HG03066 (cell line): ENCODE data around the gene GABARAPL2.
A peak's percentile ranks its signal among the peaks of the same experiment; 100 is the strongest.
"Not testable (repeated sequence)": the region's sequence is repeated elsewhere in the genome, so short reads cannot be mapped to it uniquely, and the experiment has no call there.

ENCODE experiments used
- ATAC-seq: cut with Tn5 transposase; IDR thresholded peaks from one replicate; pipeline ENCODE4 v1.9.1; 2021; ENCODE audit warnings: low read depth; ENCODE audit not compliant: unreplicated experiment

The GABARAPL2 gene

GRCh38 chr16:75589306-75589705 is 23.1 kb downstream of the GABARAPL2 start:
- ATAC-seq = no peak

GRCh38 chr16:75590920-75591843 is 25.0 kb downstream of the GABARAPL2 start:
- no peak for ATAC-seq

- ATAC-seq = not testable (repeated sequence)
These were observed 25.7 kb downstream of the GABARAPL2 start for GRCh38 chr16:75591927-75592326.

- no peak for ATAC-seq
These were observed 27.1 kb downstream of the GABARAPL2 start for GRCh38 chr16:75593308-75593707.

DNA sequence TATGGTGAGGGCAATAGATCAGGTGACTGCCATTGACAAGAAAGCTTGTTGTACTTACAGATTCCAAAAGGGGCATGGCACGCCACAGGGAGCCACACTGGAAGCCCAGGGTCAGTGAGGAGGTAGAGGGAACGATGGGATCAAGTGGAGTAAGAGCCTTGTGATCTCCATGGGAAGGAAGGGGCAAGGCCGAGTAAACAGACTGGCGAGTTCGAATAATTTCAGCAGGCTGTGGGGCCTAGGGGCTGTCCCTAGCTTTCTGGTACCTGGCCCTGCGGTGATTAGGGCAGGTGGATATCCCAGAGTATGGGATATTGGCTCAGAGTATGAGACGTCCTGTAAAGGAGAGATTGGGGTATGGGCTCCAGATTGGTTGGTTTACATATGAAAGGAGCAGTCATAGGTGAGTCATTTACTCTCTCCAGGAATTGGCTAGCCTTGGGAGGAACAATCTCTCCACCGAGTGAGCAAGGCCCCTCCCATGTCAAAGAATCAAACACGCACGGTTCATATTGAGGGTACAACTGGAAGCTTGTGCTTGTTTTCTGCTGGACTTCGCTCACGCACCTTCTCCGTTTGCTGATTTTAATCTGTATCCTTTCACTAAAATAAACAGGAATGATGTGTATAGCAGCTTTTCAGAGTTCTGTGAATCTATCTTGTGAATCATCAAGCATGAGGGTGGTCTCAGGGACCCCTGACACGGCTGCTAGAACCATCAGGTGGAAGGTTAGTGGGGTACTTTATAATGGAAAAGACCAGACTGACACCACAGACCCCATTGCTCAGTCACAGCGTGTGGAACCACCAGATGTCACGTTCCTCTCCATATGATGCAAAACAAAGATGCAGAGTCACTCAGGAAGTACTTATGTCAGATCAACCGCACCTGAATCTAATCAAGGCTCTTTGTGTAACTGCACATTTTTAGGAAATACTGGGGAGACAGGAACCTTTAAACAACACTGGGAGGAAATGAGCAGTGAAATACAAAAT is 27.9 kb downstream of the GABARAPL2 start:
- ATAC-seq = no peak

DNA sequence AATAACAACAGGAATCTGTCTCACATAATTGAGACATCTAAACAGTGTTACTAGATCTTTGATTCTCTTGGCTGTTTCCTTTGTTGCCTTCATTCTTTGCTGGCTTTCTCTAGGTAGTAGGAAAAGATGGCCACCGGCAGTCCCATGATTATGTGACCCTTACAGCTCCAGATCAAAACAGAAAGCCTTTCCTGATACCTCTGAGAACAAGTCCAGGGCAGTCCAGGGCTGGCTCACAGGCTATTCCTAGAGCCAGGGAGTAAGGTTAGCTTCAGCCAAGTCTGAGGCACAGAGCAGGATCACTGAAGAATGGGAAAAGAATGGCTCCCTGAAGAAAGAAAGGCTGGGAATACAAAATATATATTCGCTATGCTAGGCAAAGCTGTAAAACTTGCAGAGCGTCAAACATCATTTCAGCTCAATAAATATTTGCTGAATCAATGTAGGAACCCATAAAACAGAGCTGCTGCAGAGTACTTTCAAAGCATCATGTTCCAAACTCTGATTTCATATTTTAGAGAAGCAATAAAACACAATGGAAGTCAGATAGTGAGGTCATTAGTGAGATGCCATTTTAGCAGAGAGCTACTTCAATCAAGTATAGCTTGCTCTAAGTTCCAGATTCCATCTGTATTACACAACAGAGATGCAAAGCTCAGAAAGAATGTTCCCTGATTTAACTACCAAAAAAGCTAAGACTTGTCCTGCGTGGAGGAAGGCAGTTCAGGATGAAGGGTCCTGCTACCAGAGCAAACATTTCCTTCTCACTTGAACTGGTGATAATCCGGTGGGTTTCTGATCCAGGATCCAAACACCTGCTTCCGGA is 33.5 kb downstream of the GABARAPL2 start:
- ATAC-seq = no peak

GRCh38 chr16:75603241-75603640 is 37.1 kb downstream of the GABARAPL2 start:
- ATAC-seq = no peak

GRCh38 chr16:75606507-75606906 is 40.3 kb downstream of the GABARAPL2 start:
- no peak for ATAC-seq

DNA sequence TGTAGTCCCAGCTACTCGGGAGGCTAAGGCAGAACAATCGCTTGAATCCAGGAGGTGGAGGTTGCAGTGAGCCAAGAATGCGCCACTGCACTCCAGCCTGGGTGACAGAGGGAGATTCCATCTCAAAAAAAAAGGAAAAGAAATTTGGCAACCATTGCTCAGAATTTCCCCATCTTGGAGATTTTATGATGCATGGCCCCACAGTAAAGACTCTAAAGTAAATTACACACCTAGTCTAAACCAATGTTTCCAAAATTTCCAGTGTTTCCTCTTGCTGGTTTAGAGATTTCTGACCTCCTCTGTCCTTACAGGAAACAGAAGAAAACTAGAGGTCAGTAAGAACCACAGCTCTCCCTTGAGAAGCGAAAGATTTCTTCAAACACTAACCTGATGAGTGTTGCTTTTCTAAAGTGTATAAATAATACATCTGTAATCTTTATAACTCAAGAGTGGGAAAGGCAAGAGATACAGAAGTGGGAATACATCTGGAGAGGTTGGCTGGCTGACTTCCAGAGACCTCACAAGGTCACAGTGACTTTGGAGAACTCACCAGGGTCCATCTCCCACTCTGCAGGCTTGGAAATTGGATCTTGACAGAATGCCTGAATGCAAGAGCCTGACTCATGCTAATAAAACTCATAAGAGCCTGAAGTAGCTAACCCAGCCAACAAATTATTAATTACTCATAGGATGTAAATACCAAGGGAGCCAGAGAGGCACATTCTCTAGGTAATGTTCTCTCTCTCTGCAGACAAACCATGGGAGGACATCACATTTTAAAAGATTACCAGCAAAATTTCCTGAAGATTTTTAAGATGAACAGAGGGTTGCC is 48.1 kb downstream of the GABARAPL2 start:
- ATAC-seq = no peak

GRCh38 chr16:75615619-75616018 is 49.4 kb downstream of the GABARAPL2 start:
- no peak for ATAC-seq

- no peak for ATAC-seq
These were observed 50.4 kb downstream of the GABARAPL2 start for GRCh38 chr16:75616521-75617010.

GRCh38 chr16:75617121-75617520 is 50.9 kb downstream of the GABARAPL2 start:
- no peak for ATAC-seq

GRCh38 chr16:75618780-75619179 is 52.6 kb downstream of the GABARAPL2 start:
- no peak for ATAC-seq

- ATAC-seq = no peak
These were observed 54.4 kb downstream of the GABARAPL2 start for GRCh38 chr16:75620326-75621169.

GRCh38 chr16:75621170-75621477 is 54.9 kb downstream of the GABARAPL2 start:
- no peak for ATAC-seq

DNA sequence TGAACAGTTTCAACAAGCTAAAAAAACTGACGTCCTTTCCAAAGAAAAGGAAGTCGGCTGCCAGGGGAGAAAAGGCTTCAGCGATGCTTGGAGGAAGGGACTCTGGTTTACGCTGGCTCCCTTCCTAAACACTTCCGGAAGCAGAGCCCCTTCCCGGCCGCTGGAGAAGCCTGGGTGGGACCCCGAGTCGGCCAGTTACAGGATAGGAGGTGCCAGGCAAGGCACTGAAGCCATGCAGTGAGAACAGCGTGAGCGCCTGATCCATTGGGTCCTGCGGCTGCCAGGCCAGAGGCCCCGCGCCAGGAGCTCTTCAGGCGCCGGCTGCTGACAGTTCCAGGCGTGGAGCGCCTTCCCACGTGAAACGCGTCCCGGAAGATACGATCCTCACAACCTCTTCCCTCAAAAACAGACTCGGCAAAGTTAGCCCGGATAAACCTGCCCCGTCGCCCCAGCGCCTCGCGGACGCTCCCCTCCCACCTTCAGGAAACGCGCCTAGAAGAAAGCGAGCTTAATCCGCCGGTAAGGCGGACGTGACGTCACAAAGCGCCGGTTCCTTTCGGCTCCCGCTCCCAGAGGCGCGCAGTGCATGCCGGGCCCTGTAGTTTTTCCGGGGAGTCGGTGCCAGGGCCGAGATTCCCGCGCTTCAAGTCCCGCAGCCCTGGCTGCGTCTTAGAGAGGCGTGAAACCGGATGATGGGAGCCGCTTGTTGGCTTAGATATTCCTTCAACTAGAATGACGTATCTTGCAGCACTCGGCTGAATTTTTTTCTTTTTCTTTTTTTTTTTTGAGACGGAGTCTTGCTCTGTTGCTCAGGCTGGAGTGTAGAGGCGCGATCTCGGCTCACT is 56.8 kb downstream of the GABARAPL2 start, which contains the start of gene ADAT1:
Gene ADAT1, minus strand, starts transcription at position 521 of the 845 bp plus-strand sequence. CDS start 2,482 bp downstream, outside the sequence.
- peak; percentile 97 for ATAC-seq

- no peak for ATAC-seq
These were observed 58.7 kb downstream of the GABARAPL2 start for GRCh38 chr16:75624921-75625334.
